Measurements from ENCODE around the gene TMEM187.

DNA sequence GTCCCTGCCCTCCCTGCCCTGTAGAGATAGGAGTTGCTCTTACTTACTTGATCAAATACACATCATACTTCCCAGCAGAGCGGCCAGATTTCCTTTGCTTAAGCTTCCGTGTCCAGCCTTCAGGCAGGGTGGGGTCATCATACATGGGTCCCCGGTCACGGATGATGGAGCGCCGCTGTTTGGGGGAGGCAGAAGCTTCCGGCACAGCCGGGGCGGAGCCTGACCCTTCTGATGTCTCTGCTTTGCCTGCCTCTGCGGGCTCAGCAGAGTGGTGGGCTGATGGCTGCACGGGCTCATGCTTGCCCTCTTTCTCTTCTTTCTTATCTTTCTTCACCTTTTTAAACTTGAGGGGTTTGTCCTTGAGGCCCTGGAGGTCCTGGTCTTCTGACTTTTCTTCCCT, 59.6 kb downstream of the TMEM187 start:
- TF ChIP-seq CTCF (IDR thresholded peaks at IDR 0.05) (no peak), POLR2A (IDR thresholded peaks at IDR 0.05) (no peak)

All from adrenal gland (tissue), 5 donors.